ENCODE data around the gene DPH7.

DNA sequence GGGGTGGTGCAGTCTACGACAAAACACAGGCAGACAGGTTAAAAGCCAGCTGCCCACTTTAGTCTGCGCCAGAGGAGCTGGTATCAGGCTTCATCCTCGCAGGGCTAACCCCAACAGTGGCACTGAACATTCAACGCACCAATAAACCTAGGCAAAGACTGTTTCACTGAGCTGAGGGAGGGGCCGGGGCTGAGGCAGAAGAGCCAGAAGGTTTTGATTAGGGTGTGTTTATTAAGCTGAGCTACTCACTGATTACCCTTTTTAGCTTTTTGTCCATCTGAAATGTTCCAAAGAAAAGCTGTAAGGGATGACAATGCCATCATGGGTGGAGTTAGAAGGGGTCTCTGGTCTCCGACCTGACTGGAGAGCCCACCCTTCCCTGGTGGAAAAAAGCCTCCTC, 10.2 kb upstream of the DPH7 start:
- TF ChIP-seq, protein P1, sequence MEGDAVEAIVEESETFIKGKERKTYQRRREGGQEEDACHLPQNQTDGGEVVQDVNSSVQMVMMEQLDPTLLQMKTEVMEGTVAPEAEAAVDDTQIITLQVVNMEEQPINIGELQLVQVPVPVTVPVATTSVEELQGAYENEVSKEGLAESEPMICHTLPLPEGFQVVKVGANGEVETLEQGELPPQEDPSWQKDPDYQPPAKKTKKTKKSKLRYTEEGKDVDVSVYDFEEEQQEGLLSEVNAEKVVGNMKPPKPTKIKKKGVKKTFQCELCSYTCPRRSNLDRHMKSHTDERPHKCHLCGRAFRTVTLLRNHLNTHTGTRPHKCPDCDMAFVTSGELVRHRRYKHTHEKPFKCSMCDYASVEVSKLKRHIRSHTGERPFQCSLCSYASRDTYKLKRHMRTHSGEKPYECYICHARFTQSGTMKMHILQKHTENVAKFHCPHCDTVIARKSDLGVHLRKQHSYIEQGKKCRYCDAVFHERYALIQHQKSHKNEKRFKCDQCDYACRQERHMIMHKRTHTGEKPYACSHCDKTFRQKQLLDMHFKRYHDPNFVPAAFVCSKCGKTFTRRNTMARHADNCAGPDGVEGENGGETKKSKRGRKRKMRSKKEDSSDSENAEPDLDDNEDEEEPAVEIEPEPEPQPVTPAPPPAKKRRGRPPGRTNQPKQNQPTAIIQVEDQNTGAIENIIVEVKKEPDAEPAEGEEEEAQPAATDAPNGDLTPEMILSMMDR (IDR thresholded peaks at IDR 0.05), result no peak
- TF ChIP-seq POLR2A (IDR thresholded peaks at IDR 0.05), result no peak
